Muscle layer of colon (tissue), 2 donors: ENCODE data around the gene IRX6.

Source experiments
- H3K27ac ChIP-seq: one replicate; pipeline ENCODE4 v1.7.0; 2013; ENCODE audit warnings: low read depth, mild to moderate bottlenecking, low read length, moderate library complexity
- H3K27me3 ChIP-seq, 2 donors: one replicate each; pipeline ENCODE4 v1.7.0; 2013; ENCODE audit warnings: low read length in 2 of 2, mild to moderate bottlenecking in 2 of 2; ENCODE audit not compliant: insufficient read depth in 2 of 2, control insufficient read depth in 1 of 2
- H3K36me3 ChIP-seq: one replicate; pipeline ENCODE4 v1.7.0; 2013; ENCODE audit warnings: mild to moderate bottlenecking, low read length; ENCODE audit not compliant: insufficient read depth
- H3K4me1 ChIP-seq: one replicate; pipeline ENCODE4 v1.7.0; 2013; ENCODE audit warnings: mild to moderate bottlenecking, low read length; ENCODE audit not compliant: insufficient read depth
- H3K4me3 ChIP-seq, 2 donors: one replicate each; pipeline ENCODE4 v1.7.0; 2013; ENCODE audit warnings: low read length in 2 of 2, low read depth in 1 of 2, mild to moderate bottlenecking in 1 of 2, moderate library complexity in 1 of 2
- H3K9ac ChIP-seq: one replicate; pipeline ENCODE4 v1.7.0; 2013; ENCODE audit warnings: low read length
- H3K9me3 ChIP-seq: one replicate; pipeline ENCODE4 v1.7.0; 2013; ENCODE audit warnings: mild to moderate bottlenecking, low read length
- donor health status: abdominal sarcoma.
- donor health status: Adenocarcinoma of cecum.

IRX6 gene

GRCh38 chr16:55289353-55289752 is 34.6 kb upstream of the IRX6 start:
- H3K36me3 ChIP-seq = no peaks in the 10 kb centered on the region
- H3K27me3 ChIP-seq = no peaks in the 10 kb centered on the region
- H3K9ac ChIP-seq = no peak overlapping the region
- H3K27ac ChIP-seq = no peak overlapping the region
- H3K4me3 ChIP-seq = no peak overlapping the region
- no peaks in the 10 kb centered on the region for H3K4me1 ChIP-seq
- H3K9me3 ChIP-seq = no peaks in the 10 kb centered on the region

- peaks cover 8% of the 10 kb centered on the region for H3K4me1 ChIP-seq
- no peaks in the 10 kb centered on the region for H3K27me3 ChIP-seq
- H3K9ac ChIP-seq = no peak overlapping the region
- no peaks in the 10 kb centered on the region for H3K9me3 ChIP-seq
- H3K4me3 ChIP-seq = no peak overlapping the region
- H3K27ac ChIP-seq = no peak overlapping the region
- no peaks in the 10 kb centered on the region for H3K36me3 ChIP-seq
Measured at GRCh38 chr16:55291847-55292246, 32.2 kb upstream of the IRX6 start.

GRCh38 chr16:55292491-55292890 is 31.5 kb upstream of the IRX6 start:
- no peaks in the 10 kb centered on the region for H3K9me3 ChIP-seq
- peaks cover 8% of the 10 kb centered on the region for H3K4me1 ChIP-seq
- H3K27me3 ChIP-seq = no peaks in the 10 kb centered on the region
- no peak overlapping the region for H3K4me3 ChIP-seq
- no peaks in the 10 kb centered on the region for H3K36me3 ChIP-seq
- H3K27ac ChIP-seq = no peak overlapping the region
- H3K9ac ChIP-seq = no peak overlapping the region

GRCh38 chr16:55294129-55294528 is 29.9 kb upstream of the IRX6 start:
- Histone ChIP-seq H3K9ac (no peak overlapping the region), H3K4me3 (no peak overlapping the region), H3K27ac (no peak overlapping the region), H3K36me3 (no peaks in the 10 kb centered on the region), H3K9me3 (no peaks in the 10 kb centered on the region), H3K27me3 (no peaks in the 10 kb centered on the region), H3K4me1 (peaks cover 8% of the 10 kb centered on the region)

- H3K9me3 ChIP-seq = no peaks in the 10 kb centered on the region
- peaks cover 8% of the 10 kb centered on the region for H3K4me1 ChIP-seq
- H3K4me3 ChIP-seq = no peak overlapping the region
- no peak overlapping the region for H3K27ac ChIP-seq
- H3K27me3 ChIP-seq = no peaks in the 10 kb centered on the region
- H3K36me3 ChIP-seq = no peaks in the 10 kb centered on the region
- H3K9ac ChIP-seq = no peak overlapping the region
Measured at GRCh38 chr16:55294931-55295342, 29.1 kb upstream of the IRX6 start.

- Histone ChIP-seq H3K4me1 (peaks cover 8% of the 10 kb centered on the region), H3K4me3 (no peak overlapping the region), H3K36me3 (no peaks in the 10 kb centered on the region), H3K9ac (no peak overlapping the region), H3K9me3 (no peaks in the 10 kb centered on the region), H3K27me3 (peaks cover 0 to 2% of the 10 kb centered on the region in 2 donors), H3K27ac (no peak overlapping the region)
Measured at GRCh38 chr16:55297062-55297909, 26.7 kb upstream of the IRX6 start.

GRCh38 chr16:55297910-55298479 is 26.0 kb upstream of the IRX6 start:
- Histone ChIP-seq H3K27me3 (peaks cover 0 to 7% of the 10 kb centered on the region in 2 donors), H3K4me3 (no peak overlapping the region), H3K9me3 (no peaks in the 10 kb centered on the region), H3K4me1 (peaks cover 8% of the 10 kb centered on the region), H3K36me3 (no peaks in the 10 kb centered on the region), H3K9ac (no peak overlapping the region), H3K27ac (no peak overlapping the region)

GRCh38 chr16:55301385-55302008 is 22.5 kb upstream of the IRX6 start:
- Histone ChIP-seq H3K27me3 (peaks cover 0 to 7% of the 10 kb centered on the region in 2 donors), H3K27ac (no peak overlapping the region), H3K4me3 (no peak overlapping the region), H3K9me3 (no peaks in the 10 kb centered on the region), H3K9ac (no peak overlapping the region), H3K36me3 (no peaks in the 10 kb centered on the region), H3K4me1 (no peaks in the 10 kb centered on the region)

GRCh38 chr16:55302635-55303034 is 21.4 kb upstream of the IRX6 start:
- no peaks in the 10 kb centered on the region for H3K9me3 ChIP-seq
- H3K36me3 ChIP-seq = no peaks in the 10 kb centered on the region
- H3K27ac ChIP-seq = no peak overlapping the region
- peaks cover 0 to 7% of the 10 kb centered on the region in 2 donors for H3K27me3 ChIP-seq
- no peak overlapping the region for H3K4me3 ChIP-seq
- no peaks in the 10 kb centered on the region for H3K4me1 ChIP-seq
- H3K9ac ChIP-seq = no peak overlapping the region

GRCh38 chr16:55308973-55309372 is 15.0 kb upstream of the IRX6 start:
- H3K9ac ChIP-seq = no peak overlapping the region
- H3K4me1 ChIP-seq = peaks cover 4% of the 10 kb centered on the region
- no peaks in the 10 kb centered on the region for H3K36me3 ChIP-seq
- H3K27ac ChIP-seq = no peak overlapping the region
- no peaks in the 10 kb centered on the region for H3K27me3 ChIP-seq
- H3K9me3 ChIP-seq = no peaks in the 10 kb centered on the region
- H3K4me3 ChIP-seq = no peak overlapping the region

GRCh38 chr16:55322327-55322726 is 1.7 kb upstream of the IRX6 start:
- Histone ChIP-seq H3K27me3 (peaks cover 9 to 22% of the 10 kb centered on the region in 2 donors), H3K9ac (no peak overlapping the region), H3K36me3 (no peaks in the 10 kb centered on the region)

More at GRCh38 chr16:55322327-55322726, 1.7 kb upstream of the IRX6 start:
- Histone ChIP-seq H3K4me1 (no peaks in the 10 kb centered on the region), H3K4me3 (no peak overlapping the region), H3K27ac (no peak overlapping the region), H3K9me3 (no peaks in the 10 kb centered on the region)
